ENCODE results near the gene AP2M1.

- TF ChIP-seq CTCF (IDR thresholded peaks at IDR 0.05) (no peak), CEBPB (IDR thresholded peaks at IDR 0.05) (no peak)
These were observed 56.2 kb downstream of the AP2M1 start for GRCh38 chr3:184230603-184231528.
